NCI-H524 (cell line): ENCODE data around the gene STPG3.

Experiments
- DNase-seq, 2 experiments: peaks; one replicate each; lab custom pipeline; 2025; lab: John Stamatoyannopoulos, UW

Gene STPG3

DNA sequence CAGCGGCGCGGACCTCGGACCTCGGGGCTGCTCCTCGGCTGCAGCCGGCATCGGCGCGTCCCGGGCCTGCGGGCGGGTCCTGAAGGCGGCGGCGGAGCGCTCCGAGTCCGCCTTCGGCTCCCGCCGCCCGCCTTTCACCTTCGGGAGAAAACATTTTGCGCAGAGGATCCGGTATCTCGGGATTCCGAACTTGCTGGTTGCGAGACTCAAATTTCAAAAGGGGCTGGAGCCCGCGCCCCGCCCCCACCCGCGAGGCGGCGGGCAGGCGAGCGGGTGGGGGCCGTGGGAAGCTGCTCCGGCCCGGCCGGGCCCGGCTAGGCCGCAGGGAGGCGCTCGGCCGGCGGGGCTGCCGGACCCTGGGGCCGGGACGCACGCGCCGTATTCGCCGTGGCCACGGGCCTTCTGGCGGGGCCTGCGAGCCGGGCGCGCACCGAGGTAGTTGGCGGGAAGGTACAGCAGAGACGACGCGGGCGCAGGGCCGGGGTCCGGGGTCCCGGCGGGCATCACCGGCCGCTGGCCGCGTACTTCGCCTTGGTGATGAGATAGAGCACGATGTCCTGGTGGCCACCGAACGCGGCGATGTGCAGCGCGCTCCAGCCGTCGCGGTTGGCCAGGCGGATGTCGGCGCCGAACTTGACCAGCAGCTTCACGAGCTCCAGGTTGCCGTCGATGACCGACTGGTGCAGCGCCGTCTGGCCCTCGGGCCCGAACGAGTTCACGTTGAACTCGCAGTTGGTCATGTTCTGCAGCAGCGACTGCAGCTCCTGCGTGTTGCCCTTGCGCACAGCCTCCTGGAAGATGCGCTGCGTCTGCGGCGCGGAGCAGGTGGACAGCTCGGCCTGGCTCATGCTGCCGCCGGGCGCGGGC lies 50.2 kb downstream of the STPG3 start:
- DNase-seq, result peak; percentile 46 to 69

DNA sequence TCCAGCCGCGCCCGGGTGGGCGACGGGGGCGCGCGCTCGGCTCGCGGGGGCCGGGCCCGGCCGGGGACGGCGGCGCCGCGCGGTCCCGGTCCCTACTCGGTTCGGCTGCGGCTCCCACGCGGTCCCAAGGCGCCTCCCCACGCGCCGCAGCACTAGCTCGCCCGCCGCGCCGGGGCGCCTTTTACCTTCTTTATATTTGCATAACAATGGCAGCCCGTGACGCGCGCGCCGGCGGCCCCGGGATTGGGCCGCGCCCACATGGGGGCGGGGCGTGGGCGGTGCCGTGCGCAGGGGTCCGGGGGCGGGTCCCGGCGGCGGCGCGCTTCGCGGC lies 51.0 kb downstream of the STPG3 start, which contains the start of gene NRARP:
Gene NRARP, minus strand, starts transcription at position 154 of the 331 bp plus-strand sequence. CDS start 343 bp downstream, outside the sequence.
- DNase-seq, result peak; percentile 79 to 91

DNA sequence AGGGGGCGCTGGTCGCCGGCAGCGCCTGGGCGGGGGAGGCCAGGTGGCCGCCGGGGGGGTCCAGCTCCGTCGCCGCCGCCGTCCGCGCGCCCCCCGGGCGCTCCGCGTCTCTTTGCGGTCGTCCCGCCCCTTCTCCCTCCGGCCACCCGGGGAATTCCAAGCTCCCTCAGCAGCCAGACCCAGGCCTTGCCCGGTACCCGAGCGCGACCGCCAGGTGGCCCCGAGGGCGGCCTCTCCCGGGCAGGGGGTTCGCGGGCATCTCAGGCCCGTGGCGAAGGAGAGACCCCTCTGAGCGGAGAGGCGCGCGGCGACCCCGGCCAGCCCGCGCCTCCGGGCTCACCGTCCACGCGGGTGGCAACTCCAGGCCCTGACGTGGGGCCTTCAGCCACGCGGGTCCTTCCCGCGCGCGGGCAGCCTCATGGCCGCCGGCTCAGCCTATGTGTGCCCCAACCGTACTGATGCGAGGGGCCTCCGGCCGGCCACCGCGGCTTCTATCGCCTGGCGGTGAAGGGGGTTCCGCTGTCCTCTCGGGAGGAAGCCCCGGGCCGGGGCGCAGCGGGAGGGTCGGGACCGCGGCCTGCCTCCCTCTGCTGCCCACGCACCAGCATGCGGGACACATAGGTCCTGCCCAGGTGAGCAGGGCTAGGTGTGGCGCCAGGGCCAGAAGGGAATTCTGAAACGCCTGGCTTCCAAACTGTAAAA lies 51.5 kb downstream of the STPG3 start:
- no peak for DNase-seq
